MCF 10A (cell line): ENCODE measurements around the gene PGM1. TPM values are rescaled to one million over a fixed set of nuclear protein-coding genes. Genes with fewer than 3 reads are reported as not detected.

Experiments used
- BruUV-seq: library from RNA; stranded (reverse); fragments of 400-500 nt; replicated peaks from 2 replicates; lab custom pipeline; 2021; lab: Mats Ljungman, UMichigan
- CTCF ChIA-PET: fragments of 300-600 bp; sonication (Branson Sonifier 250); formaldehyde crosslinking; extraction: SDS; loops from one replicate; lab custom pipeline; 2021; ENCODE audit warnings: antibody characterized with exemption, inconsistent platforms; lab: Yijun Ruan, JAX
- POLR2A ChIA-PET: fragments of 300-600, 350-650 bp; sonication (Branson Sonifier 250); formaldehyde crosslinking; extraction: SDS; loops from one replicate; lab custom pipeline; 2020; ENCODE audit warnings: antibody characterized with exemption, inconsistent platforms; lab: Yijun Ruan, JAX
- DNase-seq: peaks from one replicate; pipeline ENCODE4 v3.0.0-alpha.2; 2018; ENCODE audit not compliant: unreplicated experiment
- H3K27ac Mint-ChIP-seq: one replicate; pipeline ENCODE4 v1.8.0; 2022; ENCODE audit warnings: mild to moderate bottlenecking, low read depth, mixed read lengths; ENCODE audit not compliant: unreplicated experiment
- H3K27me3 Mint-ChIP-seq: one replicate; pipeline ENCODE4 v1.8.0; 2022; ENCODE audit warnings: mixed read lengths; ENCODE audit not compliant: insufficient read depth, unreplicated experiment
- H3K36me3 Mint-ChIP-seq: one replicate; pipeline ENCODE4 v1.8.0; 2022; ENCODE audit warnings: mild to moderate bottlenecking, moderate library complexity, mixed read lengths; ENCODE audit not compliant: insufficient read depth, unreplicated experiment
- H3K4me1 Mint-ChIP-seq: one replicate; pipeline ENCODE4 v1.8.0; 2022; ENCODE audit warnings: mixed read lengths; ENCODE audit not compliant: insufficient read depth, unreplicated experiment
- H3K4me3 Mint-ChIP-seq: one replicate; pipeline ENCODE4 v1.8.0; 2022; ENCODE audit warnings: mild to moderate bottlenecking, moderate library complexity, mixed read lengths; ENCODE audit not compliant: unreplicated experiment
- H3K9me3 Mint-ChIP-seq: one replicate; pipeline ENCODE4 v1.8.0; 2022; ENCODE audit warnings: mixed read lengths; ENCODE audit not compliant: unreplicated experiment
- CTCF ChIP-seq: fragments of 200-600 bp; IDR thresholded peaks from one replicate; pipeline ENCODE4 v1.8.0; 2022; ENCODE audit warnings: antibody characterized with exemption, mild to moderate bottlenecking; ENCODE audit not compliant: unreplicated experiment
- intact Hi-C: fragments of 100-400 bp; cut with micrococcal nuclease; formaldehyde crosslinking; loops from 2 replicates; pipeline ENCODE4 v1.14.1; 2022
- total RNA-seq: library from RNA; stranded (reverse); gene quantifications from 2 replicates; pipeline ENCODE4 v1.2.3, GENCODE V29; 2022

Gene PGM1
- total RNA-seq, 1 experiment from 2014 or later: 60.2 TPM

GRCh38 chr1:63678200-63678599, 85.0 kb downstream of the PGM1 start:
- peaks cover 5% of the 10 kb centered on the region for H3K9me3 Mint-ChIP-seq
- H3K36me3 Mint-ChIP-seq: no peaks in the 10 kb centered on the region
- intact Hi-C loops: no loop called here
- CTCF ChIA-PET: interaction anchor here (1.2 kb wide), 1 partner anchor 459 kb away, joined by 4 read pairs; no protein-coding TSS in a partner anchor
- no peak overlapping the region for H3K4me3 Mint-ChIP-seq
- POLR2A ChIA-PET: no interaction called here
- no peak for TF ChIP-seq CTCF
- H3K4me1 Mint-ChIP-seq: peaks cover 11% of the 10 kb centered on the region
- no peak overlapping the region for H3K27ac Mint-ChIP-seq
- no peak for DNase-seq
- no TSS peak for BruUV-seq
- H3K27me3 Mint-ChIP-seq: no peaks in the 10 kb centered on the region

- peaks cover 10% of the 10 kb centered on the region for H3K4me1 Mint-ChIP-seq
- TF ChIP-seq CTCF: no peak
- ChIA-PET CTCF (no interaction called here), POLR2A (no interaction called here)
- BruUV-seq: no TSS peak
- DNase-seq: no peak
- H3K27me3 Mint-ChIP-seq: no peaks in the 10 kb centered on the region
- H3K9me3 Mint-ChIP-seq: peaks cover 5% of the 10 kb centered on the region
- intact Hi-C loops: no loop called here
- H3K36me3 Mint-ChIP-seq: no peaks in the 10 kb centered on the region
- no peak overlapping the region for H3K27ac Mint-ChIP-seq
- no peak overlapping the region for H3K4me3 Mint-ChIP-seq
Observed at GRCh38 chr1:63679076-63679475, 85.9 kb downstream of the PGM1 start.

GRCh38 chr1:63679589-63679988, 86.4 kb downstream of the PGM1 start:
- intact Hi-C loops: no loop called here
- H3K9me3 Mint-ChIP-seq: peaks cover 5% of the 10 kb centered on the region
- TF ChIP-seq CTCF: no peak
- peaks cover 5% of the 10 kb centered on the region for H3K4me1 Mint-ChIP-seq
- no TSS peak for BruUV-seq
- DNase-seq: no peak
- H3K27ac Mint-ChIP-seq: no peak overlapping the region
- POLR2A ChIA-PET: no interaction called here
- no peaks in the 10 kb centered on the region for H3K36me3 Mint-ChIP-seq
- CTCF ChIA-PET: no interaction called here
- H3K4me3 Mint-ChIP-seq: no peak overlapping the region
- no peaks in the 10 kb centered on the region for H3K27me3 Mint-ChIP-seq

GRCh38 chr1:63682936-63683335, 89.7 kb downstream of the PGM1 start:
- BruUV-seq: no TSS peak
- H3K27me3 Mint-ChIP-seq: no peaks in the 10 kb centered on the region
- H3K4me3 Mint-ChIP-seq: no peak overlapping the region
- ChIA-PET POLR2A (interaction anchor here (1.3 kb wide), 1 partner anchor 20 kb away, joined by 3 read pairs; no protein-coding TSS in a partner anchor), CTCF (interaction anchor here (0.5 to 2.9 kb wide), 6 partner anchors 9 to 561 kb away, joined by 3 to 20 read pairs (median 12); no protein-coding TSS in a partner anchor)
- intact Hi-C loops: no loop called here
- DNase-seq: no peak
- H3K4me1 Mint-ChIP-seq: no peaks in the 10 kb centered on the region
- TF ChIP-seq CTCF: no peak
- no peak overlapping the region for H3K27ac Mint-ChIP-seq
- no peaks in the 10 kb centered on the region for H3K36me3 Mint-ChIP-seq
- H3K9me3 Mint-ChIP-seq: peaks cover 13% of the 10 kb centered on the region
